ENCODE results near the gene RHOH. TPM values are rescaled to one million over a fixed set of nuclear protein-coding genes. Genes with fewer than 3 reads are reported as not detected.

The RHOH gene
- total RNA-seq, 1 donor from 2014 or later = 0.29 TPM

- no peaks in the 10 kb centered on the region for H3K9me3 Mint-ChIP-seq
- H3K27ac Mint-ChIP-seq = no peak overlapping the region
- H3K27me3 Mint-ChIP-seq (ENCODE audit: low read depth) = no peaks in the 10 kb centered on the region
Measured at GRCh38 chr4:40209401-40209800, 12.6 kb downstream of the RHOH start.

GRCh38 chr4:40210776-40211175 lies 13.9 kb downstream of the RHOH start:
- Mint-ChIP-seq H3K4me3 (no peak overlapping the region), H3K9me3 (no peaks in the 10 kb centered on the region), H3K27ac (no peak overlapping the region), H3K4me1 (peaks cover 3% of the 10 kb centered on the region), H3K36me3 (no peaks in the 10 kb centered on the region), H3K27me3 (ENCODE audit: low read depth) (no peaks in the 10 kb centered on the region)
- no peak for DNase-seq (ENCODE audit: low spot score in 2 of 2, unreplicated experiment in 2 of 2)
- no peak for TF ChIP-seq CTCF (IDR thresholded peaks at IDR 0.05; ENCODE audit: unreplicated experiment)

More at GRCh38 chr4:40209401-40209800, 12.6 kb downstream of the RHOH start:
- DNase-seq (ENCODE audit: low spot score in 2 of 2, unreplicated experiment in 2 of 2) = no peak
- no peak overlapping the region for H3K4me3 Mint-ChIP-seq
- no peak for TF ChIP-seq CTCF (IDR thresholded peaks at IDR 0.05; ENCODE audit: unreplicated experiment)
- H3K36me3 Mint-ChIP-seq = no peaks in the 10 kb centered on the region
- H3K4me1 Mint-ChIP-seq = peaks cover 3% of the 10 kb centered on the region

GRCh38 chr4:40211224-40212185 lies 14.7 kb downstream of the RHOH start:
- Mint-ChIP-seq H3K4me1 (no peaks in the 10 kb centered on the region), H3K27me3 (ENCODE audit: low read depth) (no peaks in the 10 kb centered on the region), H3K9me3 (no peaks in the 10 kb centered on the region), H3K4me3 (no peak overlapping the region), H3K36me3 (no peaks in the 10 kb centered on the region), H3K27ac (no peak overlapping the region)
- no peak for DNase-seq (ENCODE audit: low spot score in 2 of 2, unreplicated experiment in 2 of 2)
- TF ChIP-seq CTCF (IDR thresholded peaks at IDR 0.05; ENCODE audit: unreplicated experiment) = no peak

- DNase-seq (ENCODE audit: low spot score in 2 of 2, unreplicated experiment in 2 of 2) = no peak
- no peaks in the 10 kb centered on the region for H3K27me3 Mint-ChIP-seq (ENCODE audit: low read depth)
- no peak overlapping the region for H3K4me3 Mint-ChIP-seq
- H3K4me1 Mint-ChIP-seq = peaks cover 7% of the 10 kb centered on the region
- TF ChIP-seq CTCF (IDR thresholded peaks at IDR 0.05; ENCODE audit: unreplicated experiment) = no peak
- H3K36me3 Mint-ChIP-seq = no peaks in the 10 kb centered on the region
- H3K27ac Mint-ChIP-seq = no peak overlapping the region
- no peaks in the 10 kb centered on the region for H3K9me3 Mint-ChIP-seq
Measured at GRCh38 chr4:40212674-40213527, 16.1 kb downstream of the RHOH start.

- H3K4me3 Mint-ChIP-seq = no peak overlapping the region
- DNase-seq (ENCODE audit: low spot score in 2 of 2, unreplicated experiment in 2 of 2) = no peak
- H3K27me3 Mint-ChIP-seq (ENCODE audit: low read depth) = no peaks in the 10 kb centered on the region
- no peaks in the 10 kb centered on the region for H3K9me3 Mint-ChIP-seq
- no peak overlapping the region for H3K27ac Mint-ChIP-seq
- H3K36me3 Mint-ChIP-seq = no peaks in the 10 kb centered on the region
- no peak for TF ChIP-seq CTCF (IDR thresholded peaks at IDR 0.05; ENCODE audit: unreplicated experiment)
- H3K4me1 Mint-ChIP-seq = peaks cover 7% of the 10 kb centered on the region
Measured at GRCh38 chr4:40214038-40214437, 17.2 kb downstream of the RHOH start.
